G401.6 (cell line): Measurements from ENCODE around the gene PF4V1.

Experiments used
- FAIRE-seq: peaks from 2 replicates; lab custom pipeline; 2012; peaks lifted over from hg19 to GRCh38; lab: Jason Lieb, UNC

PF4V1 gene

GRCh38 chr4:73853246-73853704 is at the start of gene PF4V1:
Gene PF4V1, plus strand, starts transcription at chr4:73853296. Its CDS starts 67 bp downstream, at chr4:73853363.
- no peak for FAIRE-seq

GRCh38 chr4:73810191-73810590 is 42.9 kb upstream of the PF4V1 start:
- FAIRE-seq = no peak

GRCh38 chr4:73811841-73812240 is 41.3 kb upstream of the PF4V1 start:
- FAIRE-seq = no peak

GRCh38 chr4:73814679-73815078 is 38.4 kb upstream of the PF4V1 start:
- FAIRE-seq = no peak

GRCh38 chr4:73815145-73815544 is 38.0 kb upstream of the PF4V1 start:
- FAIRE-seq = no peak

GRCh38 chr4:73816814-73817213 is 36.3 kb upstream of the PF4V1 start:
- FAIRE-seq = no peak

- FAIRE-seq = no peak
Measured at GRCh38 chr4:73817341-73817740, 35.8 kb upstream of the PF4V1 start.

- FAIRE-seq = no peak
Measured at GRCh38 chr4:73821325-73821724, 31.8 kb upstream of the PF4V1 start.

GRCh38 chr4:73822389-73822788 is 30.7 kb upstream of the PF4V1 start:
- FAIRE-seq = no peak

GRCh38 chr4:73822812-73823504 is 30.1 kb upstream of the PF4V1 start:
- no peak for FAIRE-seq

GRCh38 chr4:73823760-73824159 is 29.3 kb upstream of the PF4V1 start:
- no peak for FAIRE-seq

- FAIRE-seq = no peak
Measured at GRCh38 chr4:73828956-73829355, 24.1 kb upstream of the PF4V1 start.

GRCh38 chr4:73831569-73831968 is 21.5 kb upstream of the PF4V1 start:
- FAIRE-seq = no peak

- FAIRE-seq = no peak
Measured at GRCh38 chr4:73832651-73833237, 20.4 kb upstream of the PF4V1 start.

GRCh38 chr4:73836373-73837279 is 16.5 kb upstream of the PF4V1 start, which contains the start of gene CXCL6:
Gene CXCL6, plus strand, starts transcription at chr4:73836678. Its CDS starts 73 bp downstream, at chr4:73836751.
- FAIRE-seq = no peak

- no peak for FAIRE-seq
Measured at GRCh38 chr4:73839071-73839470, 14.0 kb upstream of the PF4V1 start.

- no peak for FAIRE-seq
Measured at GRCh38 chr4:73839715-73840114, 13.4 kb upstream of the PF4V1 start.

- FAIRE-seq = no peak
Measured at GRCh38 chr4:73841243-73841925, 11.7 kb upstream of the PF4V1 start.

GRCh38 chr4:73842696-73843095 is 10.4 kb upstream of the PF4V1 start:
- FAIRE-seq = no peak

- no peak for FAIRE-seq
Measured at GRCh38 chr4:73843369-73843768, 9.7 kb upstream of the PF4V1 start.

GRCh38 chr4:73844345-73844744 is 8.8 kb upstream of the PF4V1 start:
- FAIRE-seq = no peak

- FAIRE-seq = no peak
Measured at GRCh38 chr4:73844806-73845205, 8.3 kb upstream of the PF4V1 start.
